ENCODE results near the gene LUZP2.

- TF ChIP-seq POLR2A (IDR thresholded peaks at IDR 0.05) (no peak), CTCF (IDR thresholded peaks at IDR 0.05) (no peak)
Observed at GRCh38 chr11:24585192-24585591, 88.3 kb downstream of the LUZP2 start.
